Ureter (tissue), 1 donor: Measurements from ENCODE around the gene MORC3. TPM values are rescaled to one million over a fixed set of nuclear protein-coding genes. Genes with fewer than 3 reads are reported as not detected.

ENCODE experiments used
- DNase-seq: peaks from one replicate; pipeline ENCODE4 v3.0.0-alpha.2; 2020; ENCODE audit warnings: low spot score
- total RNA-seq: library from RNA; stranded (reverse); gene quantifications from one replicate; pipeline ENCODE4 v1.2.4, GENCODE V29; 2023
- donor health status: DM: yes; HTN: yes; CAD: no.

The MORC3 gene
- total RNA-seq, 1 donor from 2014 or later: 59.3 TPM

GRCh38 chr21:36422279-36423098, 102.5 kb downstream of the MORC3 start:
- peak; percentile 50 for DNase-seq

- no peak for DNase-seq
These were observed 103.9 kb downstream of the MORC3 start for GRCh38 chr21:36423771-36424433.

DNA sequence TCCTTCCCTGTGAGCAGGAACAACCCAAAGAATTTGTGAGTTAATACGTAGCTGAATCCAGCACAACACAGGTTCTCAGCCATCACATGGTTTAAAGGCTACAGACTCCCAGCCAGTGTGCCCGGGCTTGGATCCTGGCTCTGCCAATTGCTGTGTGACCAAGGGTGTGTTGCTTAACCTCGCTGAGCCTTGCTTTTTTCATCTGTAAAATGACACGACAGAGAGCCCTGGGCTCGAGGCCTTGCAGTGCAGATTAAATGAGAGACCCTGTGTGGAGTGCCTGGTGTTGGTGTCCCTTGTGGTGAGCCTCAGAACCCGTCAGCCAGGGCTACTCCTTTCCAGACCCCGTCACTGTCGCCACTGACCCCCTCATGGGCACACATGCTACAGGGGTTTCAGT, 104.6 kb downstream of the MORC3 start:
- no peak for DNase-seq

DNA sequence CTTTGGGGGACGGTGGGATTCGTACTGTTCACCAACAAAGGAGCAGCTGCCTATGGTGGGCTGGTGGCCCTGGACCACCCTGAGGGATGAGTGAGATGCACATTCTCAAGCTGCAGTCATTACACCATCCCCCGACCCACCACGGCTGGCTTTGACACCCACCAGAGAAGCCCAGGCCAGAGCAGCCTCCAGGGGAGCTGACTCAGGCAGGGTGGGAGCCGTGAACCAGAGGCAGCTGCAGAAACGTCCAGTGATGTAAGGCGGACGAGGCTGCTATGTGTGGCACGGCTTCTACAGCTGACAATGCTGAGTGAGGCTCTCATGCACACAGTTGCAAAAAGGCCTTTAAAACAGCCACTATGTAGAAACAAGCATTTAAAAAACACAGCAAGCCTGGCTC, 105.3 kb downstream of the MORC3 start:
- no peak for DNase-seq

Other genes with a start within 250 kb of the MORC3 start
- 1.8 TPM for gene CBR3, start 185.1 kb upstream of the MORC3 start, total RNA-seq
- 31.0 TPM for gene DOP1B, start 163.4 kb upstream of the MORC3 start, total RNA-seq
- 2.4 TPM for gene CHAF1B, start 65.2 kb downstream of the MORC3 start, total RNA-seq
- not detected for gene CLDN14, start 159.9 kb downstream of the MORC3 start, total RNA-seq